Endodermal cell (in vitro differentiated cells): ENCODE measurements around the gene OR5B2. TPM values are rescaled to one million over a fixed set of nuclear protein-coding genes. Genes with fewer than 3 reads are reported as not detected.

ENCODE experiments used
- DNase-seq: peaks from one replicate; pipeline ENCODE4 v3.0.0-alpha.2; 2017
- H3K27ac ChIP-seq: 2 replicates; pipeline ENCODE4 v1.5.1; 2013; ENCODE audit warnings: mild to moderate bottlenecking, low read depth, low read length, moderate library complexity
- H3K27me3 ChIP-seq: 2 replicates; pipeline ENCODE4 v1.6.1; 2013; ENCODE audit warnings: mild to moderate bottlenecking, low read length, moderate library complexity; ENCODE audit not compliant: insufficient read depth, control insufficient read depth, poor library complexity, severe bottlenecking
- H3K36me3 ChIP-seq: 2 replicates; pipeline ENCODE4 v1.7.0; 2013; ENCODE audit warnings: mild to moderate bottlenecking, low read length, moderate library complexity; ENCODE audit not compliant: control insufficient read depth, insufficient read depth
- H3K4me1 ChIP-seq: one replicate; pipeline ENCODE4 v1.7.0; 2013; ENCODE audit warnings: low read length; ENCODE audit not compliant: control insufficient read depth, insufficient read depth
- H3K4me3 ChIP-seq: 2 replicates; pipeline ENCODE4 v1.5.1; 2013; ENCODE audit warnings: mild to moderate bottlenecking, low read length, moderate library complexity
- H3K9ac ChIP-seq: 2 replicates; pipeline ENCODE4 v1.6.1; 2013; ENCODE audit warnings: mild to moderate bottlenecking, low read length, moderate library complexity; ENCODE audit not compliant: poor library complexity, severe bottlenecking; ENCODE audit errors: extremely low read depth
- H3K9me3 ChIP-seq: 2 replicates; pipeline ENCODE4 v1.6.1; 2013; ENCODE audit warnings: mild to moderate bottlenecking, low read length, moderate library complexity; ENCODE audit not compliant: control insufficient read depth
- H3K27ac Mint-ChIP-seq: 2 replicates; pipeline ENCODE4 v1.8.0; 2020; ENCODE audit warnings: mixed read lengths
- H3K27me3 Mint-ChIP-seq: 2 replicates; pipeline ENCODE4 v1.8.0; 2021; ENCODE audit warnings: mild to moderate bottlenecking, mixed read lengths; ENCODE audit not compliant: insufficient read depth
- H3K36me3 Mint-ChIP-seq: 2 replicates; pipeline ENCODE4 v1.8.0; 2020; ENCODE audit warnings: low read depth, mixed read lengths
- H3K4me1 Mint-ChIP-seq: 2 replicates; pipeline ENCODE4 v1.8.0; 2020; ENCODE audit warnings: mixed read lengths
- H3K4me3 Mint-ChIP-seq: 2 replicates; pipeline ENCODE4 v1.8.0; 2020; ENCODE audit warnings: mild to moderate bottlenecking, moderate library complexity, mixed read lengths
- H3K9me3 Mint-ChIP-seq: 2 replicates; pipeline ENCODE4 v1.8.0; 2020; ENCODE audit warnings: mild to moderate bottlenecking, mixed read lengths
- WGBS, 2 experiments: methylation state at CpG; one replicate each; pipeline versions ENCODE4 v1.1.5 to v1.1.7; 2013; ENCODE audit warnings: missing lambda C conversion rate in 2 of 2, mixed read lengths in 1 of 2; ENCODE audit not compliant: insufficient coverage in 1 of 2, insufficient read length in 1 of 2; 5-methylcytosine and 5-hydroxymethylcytosine counted together
- total RNA-seq, 2 donors: library from RNA; stranded (reverse); fragmentation: NEBNext Ultra II Directional in 1 of 2; extraction: Animal tissue kit (Norgen Biotek cat#: 25700) in 1 of 2; gene quantifications; 2 replicates in 1 of 2; 3 replicates in 1 of 2; pipeline ENCODE4 v1.2.1, GENCODE V29; 2021
- TF ChIP-seq, protein P1 (sequence below): fragments of 200-600 bp; sonication (generic); conservative IDR thresholded peaks from 2 replicates; pipeline ENCODE4 v1.5.0; 2021; ENCODE audit warnings: antibody characterized with exemption, mild to moderate bottlenecking

The OR5B2 gene
- total RNA-seq, 2 donors from 2014 or later, result not detected

DNA sequence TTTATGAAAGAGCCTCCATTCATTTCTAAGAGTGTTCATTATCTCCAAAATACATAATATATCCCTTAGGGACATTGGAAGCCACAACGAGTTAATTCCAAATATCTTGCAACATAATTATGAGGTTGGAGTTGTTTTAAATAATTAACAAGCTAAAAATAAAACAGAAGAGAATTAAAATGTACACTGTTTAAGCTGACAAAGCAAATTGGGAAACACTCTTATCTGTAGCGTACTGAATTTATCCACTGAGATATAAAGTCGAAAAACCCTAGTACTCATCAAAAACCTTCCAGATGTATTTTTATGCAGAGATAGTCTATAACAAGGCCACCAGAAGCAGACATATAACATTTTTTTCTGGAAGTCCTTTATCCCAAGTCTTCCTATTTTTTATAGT, 6.3 kb upstream of the OR5B2 start:
- H3K27ac ChIP-seq, result no peak overlapping the region
- H3K4me1 ChIP-seq, result no peaks in the 10 kb centered on the region
- Mint-ChIP-seq H3K4me1 (no peaks in the 10 kb centered on the region), H3K9me3 (no peaks in the 10 kb centered on the region), H3K4me3 (no peak overlapping the region), H3K27me3 (no peaks in the 10 kb centered on the region), H3K27ac (no peak overlapping the region), H3K36me3 (no peaks in the 10 kb centered on the region)
- no peak for DNase-seq
- no peak overlapping the region for H3K4me3 ChIP-seq
- WGBS, 2 experiments, result 93 to 97% methylated on average over 2 of the region's 3 CpGs
- H3K27me3 ChIP-seq, result no peaks in the 10 kb centered on the region
- H3K9me3 ChIP-seq, result peaks cover 3% of the 10 kb centered on the region
- no peaks in the 10 kb centered on the region for H3K36me3 ChIP-seq
- TF ChIP-seq, protein P1, sequence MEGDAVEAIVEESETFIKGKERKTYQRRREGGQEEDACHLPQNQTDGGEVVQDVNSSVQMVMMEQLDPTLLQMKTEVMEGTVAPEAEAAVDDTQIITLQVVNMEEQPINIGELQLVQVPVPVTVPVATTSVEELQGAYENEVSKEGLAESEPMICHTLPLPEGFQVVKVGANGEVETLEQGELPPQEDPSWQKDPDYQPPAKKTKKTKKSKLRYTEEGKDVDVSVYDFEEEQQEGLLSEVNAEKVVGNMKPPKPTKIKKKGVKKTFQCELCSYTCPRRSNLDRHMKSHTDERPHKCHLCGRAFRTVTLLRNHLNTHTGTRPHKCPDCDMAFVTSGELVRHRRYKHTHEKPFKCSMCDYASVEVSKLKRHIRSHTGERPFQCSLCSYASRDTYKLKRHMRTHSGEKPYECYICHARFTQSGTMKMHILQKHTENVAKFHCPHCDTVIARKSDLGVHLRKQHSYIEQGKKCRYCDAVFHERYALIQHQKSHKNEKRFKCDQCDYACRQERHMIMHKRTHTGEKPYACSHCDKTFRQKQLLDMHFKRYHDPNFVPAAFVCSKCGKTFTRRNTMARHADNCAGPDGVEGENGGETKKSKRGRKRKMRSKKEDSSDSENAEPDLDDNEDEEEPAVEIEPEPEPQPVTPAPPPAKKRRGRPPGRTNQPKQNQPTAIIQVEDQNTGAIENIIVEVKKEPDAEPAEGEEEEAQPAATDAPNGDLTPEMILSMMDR, result no peak
- no peak overlapping the region for H3K9ac ChIP-seq

DNA sequence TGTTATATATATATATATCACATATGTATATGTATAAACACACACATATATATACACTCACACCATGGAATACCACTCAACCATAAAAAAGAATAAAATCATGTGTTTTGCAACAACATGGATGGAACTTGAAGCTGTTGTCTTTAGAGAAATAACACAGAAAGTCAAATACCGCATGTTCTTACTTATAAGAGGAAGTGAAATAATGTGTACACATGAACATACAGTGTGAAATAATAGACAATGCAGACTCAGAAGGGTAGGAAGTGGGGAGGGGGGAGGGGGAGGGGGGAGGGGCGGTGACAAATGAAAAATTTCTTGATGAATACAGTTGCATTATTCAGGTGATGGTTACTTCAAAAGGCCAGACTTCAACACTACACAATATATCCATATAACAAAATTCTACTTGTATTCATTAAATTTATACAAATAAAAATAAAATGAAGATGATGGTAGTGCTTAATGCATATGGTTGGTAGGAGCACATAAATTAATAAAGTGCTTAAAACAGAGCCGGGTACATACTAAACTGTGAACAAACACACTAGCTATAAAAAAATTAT, 5.8 kb upstream of the OR5B2 start:
- no peak for DNase-seq
- no peak overlapping the region for H3K27ac Mint-ChIP-seq
- H3K4me1 Mint-ChIP-seq, result no peaks in the 10 kb centered on the region
- no peaks in the 10 kb centered on the region for H3K27me3 ChIP-seq
- H3K27ac ChIP-seq, result no peak overlapping the region
- TF ChIP-seq, protein P1, result no peak
- no peak overlapping the region for H3K9ac ChIP-seq
- no peaks in the 10 kb centered on the region for H3K36me3 ChIP-seq
- H3K27me3 Mint-ChIP-seq, result no peaks in the 10 kb centered on the region
- no peak overlapping the region for H3K4me3 Mint-ChIP-seq
- H3K36me3 Mint-ChIP-seq, result no peaks in the 10 kb centered on the region
- WGBS, 2 experiments, result 82% methylated on average over 1 of the region's 3 CpGs; no CpG with 5 or more reads in 1 of the 2 experiments
- H3K4me1 ChIP-seq, result no peaks in the 10 kb centered on the region
- no peaks in the 10 kb centered on the region for H3K9me3 Mint-ChIP-seq
- peaks cover 3% of the 10 kb centered on the region for H3K9me3 ChIP-seq
- H3K4me3 ChIP-seq, result no peak overlapping the region

DNA sequence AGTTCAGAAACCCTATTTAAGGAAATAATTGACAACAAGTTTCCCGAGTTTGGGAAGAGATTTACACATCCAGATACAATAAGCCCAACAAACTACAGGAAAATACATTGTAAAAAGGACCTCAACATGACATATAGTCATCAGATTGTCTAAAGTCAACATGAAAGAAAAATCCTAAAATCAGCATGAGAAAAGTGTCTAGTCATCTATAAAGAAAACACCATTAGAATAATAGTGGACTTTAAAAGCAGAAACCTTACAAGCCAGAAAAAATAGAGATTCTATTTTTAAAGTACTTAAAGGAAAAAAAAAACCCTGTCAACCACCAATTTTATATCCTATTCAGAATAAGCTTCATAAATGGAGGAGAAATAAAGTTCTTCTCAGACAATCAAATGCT, 1.4 kb upstream of the OR5B2 start:
- 45% methylated on average over 1 of the region's 1 CpG; no CpG with 5 or more reads in 1 of the 2 experiments for WGBS, 2 experiments
- H3K36me3 ChIP-seq, result no peaks in the 10 kb centered on the region
- no peaks in the 10 kb centered on the region for H3K27me3 ChIP-seq
- no peaks in the 10 kb centered on the region for H3K36me3 Mint-ChIP-seq
- no peak overlapping the region for H3K9ac ChIP-seq
- H3K4me3 Mint-ChIP-seq, result no peak overlapping the region
- H3K4me1 ChIP-seq, result no peaks in the 10 kb centered on the region
- no peak overlapping the region for H3K27ac ChIP-seq
- H3K9me3 Mint-ChIP-seq, result no peaks in the 10 kb centered on the region
- H3K9me3 ChIP-seq, result peaks cover 3% of the 10 kb centered on the region
- no peak for DNase-seq
- H3K4me3 ChIP-seq, result no peak overlapping the region
- TF ChIP-seq, protein P1, result no peak
- no peaks in the 10 kb centered on the region for H3K27me3 Mint-ChIP-seq
- H3K4me1 Mint-ChIP-seq, result peaks cover 5% of the 10 kb centered on the region
- no peak overlapping the region for H3K27ac Mint-ChIP-seq
